Panc1 (cell line): ENCODE results near the gene CNNM1. TPM values are rescaled to one million over a fixed set of nuclear protein-coding genes. Genes with fewer than 3 reads are reported as not detected.
A peak's percentile ranks its signal among the peaks of the same experiment; 100 is the strongest.

Experiments
- ATAC-seq: fragments of 200-7000 bp; cut with Tn5 transposase; 2 replicates; pipeline ENCODE4 v1.9.1; 2020; ENCODE audit warnings: mild to moderate bottlenecking, moderate library complexity
- BruUV-seq: library from RNA; stranded (reverse); fragments of 400-500 nt; replicated peaks from 2 replicates; lab custom pipeline; 2021; lab: Mats Ljungman, UMichigan
- CTCF ChIA-PET: fragments of 300-600 bp; sonication (Branson Sonifier 250); formaldehyde crosslinking; loops from one replicate; lab custom pipeline; 2022; ENCODE audit warnings: antibody characterized with exemption; lab: Charles Lee
- POLR2A ChIA-PET: fragments of 300-600 bp; sonication (Branson Sonifier 250); formaldehyde crosslinking; loops from one replicate; lab custom pipeline; 2022; ENCODE audit warnings: antibody characterized with exemption; lab: Charles Lee
- DNase-seq: peaks from one replicate; pipeline ENCODE4 v3.0.0-alpha.2; 2010; ENCODE audit warnings: low read depth, low spot score
- H3K27ac ChIP-seq: 2 replicates; pipeline ENCODE4 v1.5.1; 2011; ENCODE audit warnings: mild to moderate bottlenecking, low read length, inconsistent platforms
- H3K27me3 ChIP-seq: fragments of 200-500 bp; sonication (Bioruptor generic); 2 replicates; pipeline ENCODE4 v1.6.0; 2014; ENCODE audit warnings: low read length, inconsistent platforms; ENCODE audit not compliant: control insufficient read depth, insufficient read depth
- H3K36me3 ChIP-seq: fragments of 200-500 bp; sonication (Bioruptor generic); 2 replicates; pipeline ENCODE4 v1.5.1; 2014; ENCODE audit warnings: inconsistent platforms, mild to moderate bottlenecking, low read length, moderate library complexity; ENCODE audit not compliant: control insufficient read depth, insufficient read depth
- H3K4me1 ChIP-seq: 2 replicates; pipeline ENCODE4 v1.5.1; 2011; ENCODE audit warnings: inconsistent platforms, mild to moderate bottlenecking, low read length, moderate library complexity; ENCODE audit not compliant: control insufficient read depth, insufficient read depth
- H3K4me3 ChIP-seq, 2 experiments: 2 replicates each; pipeline ENCODE4 v1.5.1; 2011 to 2012; ENCODE audit warnings: low read depth in 2 of 2, low read length in 2 of 2, mild to moderate bottlenecking in 2 of 2, inconsistent platforms in 1 of 2, moderate library complexity in 1 of 2
- H3K9me3 ChIP-seq: fragments of 200-500 bp; sonication (Bioruptor generic); 2 replicates; pipeline ENCODE4 v1.5.1; 2014; ENCODE audit warnings: low read depth, mild to moderate bottlenecking, inconsistent platforms, low read length, moderate library complexity; ENCODE audit not compliant: control insufficient read depth, insufficient read depth
- POLR2AphosphoS5 ChIP-seq: IDR thresholded peaks from 2 replicates; pipeline ENCODE4 v1.6.1; 2012; ENCODE audit warnings: mild to moderate bottlenecking, low read depth, low read length, moderate library complexity
- SIN3A ChIP-seq: IDR thresholded peaks from 2 replicates; pipeline ENCODE4 v1.6.1; 2012; ENCODE audit warnings: low read depth, mild to moderate bottlenecking, low read length, moderate library complexity, borderline replicate concordance; ENCODE audit not compliant: insufficient read depth
- TCF7L2 ChIP-seq: IDR thresholded peaks from 2 replicates; pipeline ENCODE4 v1.6.1; 2011; ENCODE audit warnings: mild to moderate bottlenecking, low read depth, low read length, inconsistent platforms
- in situ Hi-C: cut with HindIII; loops from 2 replicates; pipeline ENCODE4 v1.10.0; 2016; ENCODE audit warnings: low sequenced_read_pairs, low pct_unique_long_range_greater_than_20kb
- intact Hi-C: fragments of 100-400 bp; cut with micrococcal nuclease; formaldehyde crosslinking; loops from one replicate; pipeline ENCODE4 v1.10.0; 2022; ENCODE audit not compliant: unreplicated experiment
- total RNA-seq: library from RNA; stranded (reverse); gene quantifications from one replicate; pipeline ENCODE4 v1.2.1, GENCODE V29; 2021; ENCODE audit not compliant: unreplicated experiment
- TF ChIP-seq, protein P1 (sequence below): fragments of 450-650 bp; IDR thresholded peaks from 2 replicates; pipeline ENCODE4 v1.5.1; 2017; ENCODE audit warnings: mild to moderate bottlenecking
- TF ChIP-seq, protein P2 (sequence below), 2 experiments: IDR thresholded peaks; 2 replicates each; pipeline ENCODE4 v1.6.1; 2011 to 2012; ENCODE audit warnings: low read depth in 2 of 2, control low read depth in 1 of 2, low read length in 1 of 2, mild to moderate bottlenecking in 1 of 2, moderate library complexity in 1 of 2; ENCODE audit not compliant: insufficient read depth in 1 of 2

CNNM1 gene
- total RNA-seq, 1 experiment from 2014 or later, result 16.6 TPM

DNA sequence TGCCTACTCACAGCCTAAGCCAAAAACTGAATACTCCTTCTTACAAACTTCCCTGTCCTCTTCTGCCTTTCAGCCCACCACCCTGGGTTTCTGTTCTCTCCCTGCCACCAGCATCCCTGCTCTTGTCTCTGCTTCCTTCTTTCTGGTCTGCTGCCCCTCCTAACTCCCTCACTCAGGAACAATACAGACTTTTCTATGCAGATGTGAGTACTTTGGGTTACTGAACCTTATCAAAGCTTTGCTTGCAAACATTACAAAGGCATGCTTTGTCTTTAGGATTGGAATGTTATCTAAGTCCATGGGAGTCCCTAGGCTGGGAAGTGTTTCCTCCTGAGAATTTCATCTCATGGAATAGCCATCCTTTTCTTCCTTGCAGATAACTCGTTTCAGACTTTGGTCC is 28.9 kb downstream of the CNNM1 start:
- H3K4me3 ChIP-seq, result no peak overlapping the region
- no peak overlapping the region for H3K27ac ChIP-seq
- TF ChIP-seq SIN3A (no peak), TCF7L2 (no peak), POLR2AphosphoS5 (no peak)
- TF ChIP-seq, protein P1, sequence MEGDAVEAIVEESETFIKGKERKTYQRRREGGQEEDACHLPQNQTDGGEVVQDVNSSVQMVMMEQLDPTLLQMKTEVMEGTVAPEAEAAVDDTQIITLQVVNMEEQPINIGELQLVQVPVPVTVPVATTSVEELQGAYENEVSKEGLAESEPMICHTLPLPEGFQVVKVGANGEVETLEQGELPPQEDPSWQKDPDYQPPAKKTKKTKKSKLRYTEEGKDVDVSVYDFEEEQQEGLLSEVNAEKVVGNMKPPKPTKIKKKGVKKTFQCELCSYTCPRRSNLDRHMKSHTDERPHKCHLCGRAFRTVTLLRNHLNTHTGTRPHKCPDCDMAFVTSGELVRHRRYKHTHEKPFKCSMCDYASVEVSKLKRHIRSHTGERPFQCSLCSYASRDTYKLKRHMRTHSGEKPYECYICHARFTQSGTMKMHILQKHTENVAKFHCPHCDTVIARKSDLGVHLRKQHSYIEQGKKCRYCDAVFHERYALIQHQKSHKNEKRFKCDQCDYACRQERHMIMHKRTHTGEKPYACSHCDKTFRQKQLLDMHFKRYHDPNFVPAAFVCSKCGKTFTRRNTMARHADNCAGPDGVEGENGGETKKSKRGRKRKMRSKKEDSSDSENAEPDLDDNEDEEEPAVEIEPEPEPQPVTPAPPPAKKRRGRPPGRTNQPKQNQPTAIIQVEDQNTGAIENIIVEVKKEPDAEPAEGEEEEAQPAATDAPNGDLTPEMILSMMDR, result no peak
- TF ChIP-seq, protein P2, sequence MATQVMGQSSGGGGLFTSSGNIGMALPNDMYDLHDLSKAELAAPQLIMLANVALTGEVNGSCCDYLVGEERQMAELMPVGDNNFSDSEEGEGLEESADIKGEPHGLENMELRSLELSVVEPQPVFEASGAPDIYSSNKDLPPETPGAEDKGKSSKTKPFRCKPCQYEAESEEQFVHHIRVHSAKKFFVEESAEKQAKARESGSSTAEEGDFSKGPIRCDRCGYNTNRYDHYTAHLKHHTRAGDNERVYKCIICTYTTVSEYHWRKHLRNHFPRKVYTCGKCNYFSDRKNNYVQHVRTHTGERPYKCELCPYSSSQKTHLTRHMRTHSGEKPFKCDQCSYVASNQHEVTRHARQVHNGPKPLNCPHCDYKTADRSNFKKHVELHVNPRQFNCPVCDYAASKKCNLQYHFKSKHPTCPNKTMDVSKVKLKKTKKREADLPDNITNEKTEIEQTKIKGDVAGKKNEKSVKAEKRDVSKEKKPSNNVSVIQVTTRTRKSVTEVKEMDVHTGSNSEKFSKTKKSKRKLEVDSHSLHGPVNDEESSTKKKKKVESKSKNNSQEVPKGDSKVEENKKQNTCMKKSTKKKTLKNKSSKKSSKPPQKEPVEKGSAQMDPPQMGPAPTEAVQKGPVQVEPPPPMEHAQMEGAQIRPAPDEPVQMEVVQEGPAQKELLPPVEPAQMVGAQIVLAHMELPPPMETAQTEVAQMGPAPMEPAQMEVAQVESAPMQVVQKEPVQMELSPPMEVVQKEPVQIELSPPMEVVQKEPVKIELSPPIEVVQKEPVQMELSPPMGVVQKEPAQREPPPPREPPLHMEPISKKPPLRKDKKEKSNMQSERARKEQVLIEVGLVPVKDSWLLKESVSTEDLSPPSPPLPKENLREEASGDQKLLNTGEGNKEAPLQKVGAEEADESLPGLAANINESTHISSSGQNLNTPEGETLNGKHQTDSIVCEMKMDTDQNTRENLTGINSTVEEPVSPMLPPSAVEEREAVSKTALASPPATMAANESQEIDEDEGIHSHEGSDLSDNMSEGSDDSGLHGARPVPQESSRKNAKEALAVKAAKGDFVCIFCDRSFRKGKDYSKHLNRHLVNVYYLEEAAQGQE (IDR thresholded peaks at IDR 0.05; ENCODE audit: insufficient read depth in 1 of 2, low read depth in 2 of 2, low read length in 1 of 2), result no peak
- ATAC-seq (no peak), DNase-seq (no peak)
- peaks cover 3% of the 10 kb centered on the region; the same call in 1 of the 2 replicates for H3K36me3 ChIP-seq
- intact Hi-C loops (no loop called here), in situ Hi-C loops (no loop called here)
- 0 out of 2 replicates have a peak, but pooled peaks cover 3% of the 10 kb centered on the region for H3K4me1 ChIP-seq
- ChIA-PET POLR2A (no interaction called here), CTCF (interaction anchor here (0.7 kb wide), 1 partner anchor 16 kb away, joined by 6 read pairs; no protein-coding TSS in a partner anchor)
- no peaks in the 10 kb centered on the region for H3K27me3 ChIP-seq
- no TSS peak for BruUV-seq
- no peaks in the 10 kb centered on the region for H3K9me3 ChIP-seq

DNA sequence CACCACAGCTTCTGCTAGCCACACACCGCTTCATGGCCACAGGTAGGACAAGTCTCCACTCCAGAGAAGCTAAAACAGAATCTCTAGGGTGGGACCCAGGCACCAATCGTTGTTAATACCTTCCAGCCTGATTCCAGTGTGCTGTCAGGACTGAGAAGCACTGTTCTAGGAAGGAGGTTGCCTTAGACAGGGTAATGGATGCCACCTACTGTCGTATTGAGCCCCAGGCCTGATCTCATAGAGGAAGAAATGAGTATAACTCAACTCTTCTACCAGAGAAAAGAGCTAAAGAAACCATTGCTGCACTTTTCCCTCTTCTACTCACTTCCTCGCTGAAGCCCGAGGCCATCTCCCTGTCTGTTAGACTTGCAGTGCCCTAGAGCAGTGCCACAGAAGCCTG is 31.8 kb downstream of the CNNM1 start:
- no TSS peak for BruUV-seq
- POLR2A ChIA-PET, result interaction anchor here (0.6 kb wide), 1 partner anchor 23 kb away, joined by 3 read pairs; no protein-coding TSS in a partner anchor
- CTCF ChIA-PET, result interaction anchor here (0.6 kb wide), 1 partner anchor 50 kb away, joined by 3 read pairs; no protein-coding TSS in a partner anchor
- Histone ChIP-seq H3K27me3 (no peaks in the 10 kb centered on the region), H3K27ac (no peak overlapping the region), H3K9me3 (no peaks in the 10 kb centered on the region), H3K4me3 (no peak overlapping the region), H3K4me1 (0 out of 2 replicates have a peak, but pooled peaks cover 3% of the 10 kb centered on the region), H3K36me3 (peaks cover 3% of the 10 kb centered on the region; the same call in 1 of the 2 replicates)
- ATAC-seq (peak; percentile 66; the same call in 1 of the 2 replicates), DNase-seq (no peak)
- intact Hi-C loops, result no loop called here
- in situ Hi-C loops, result no loop called here
- TF ChIP-seq, protein P1, result no peak; the same call in 1 of the 2 replicates
- TF ChIP-seq SIN3A (no peak), TCF7L2 (no peak), POLR2AphosphoS5 (no peak)
- TF ChIP-seq, protein P2 (IDR thresholded peaks at IDR 0.05; ENCODE audit: insufficient read depth in 1 of 2, low read depth in 2 of 2, low read length in 1 of 2), result no peak
